HEK293T (cell line): ENCODE measurements around the gene TUBB4B.

ENCODE experiments used
- CTCF ChIA-PET: fragments of 350-600 bp; formaldehyde crosslinking; extraction: SDS; loops from one replicate; lab custom pipeline; 2021; ENCODE audit warnings: antibody characterized with exemption, inconsistent platforms; lab: Yijun Ruan, JAX
- POLR2A ChIA-PET: fragments of 350-600 bp; formaldehyde crosslinking; extraction: SDS; loops from one replicate; lab custom pipeline; 2020; ENCODE audit warnings: antibody characterized with exemption, inconsistent platforms; lab: Yijun Ruan, JAX
- DNase-seq: peaks from one replicate; pipeline ENCODE4 v3.0.0; 2012; ENCODE audit warnings: mixed read lengths; ENCODE audit errors: extremely low spot score
- ARNT ChIP-seq: fragments of 450-650 bp; IDR thresholded peaks from 2 replicates; pipeline ENCODE4 v1.6.1; 2017; ENCODE audit warnings: mild to moderate bottlenecking
- BHLHE40 ChIP-seq: fragments of 450-650 bp; IDR thresholded peaks from 2 replicates; pipeline ENCODE4 v1.6.1; 2016; ENCODE audit warnings: mild to moderate bottlenecking, moderate library complexity, borderline replicate concordance
- CTBP1 ChIP-seq: fragments of 450-650 bp; IDR thresholded peaks from 2 replicates; pipeline ENCODE4 v1.6.1; 2016; ENCODE audit warnings: borderline replicate concordance
- ELF4 ChIP-seq: fragments of 450-650 bp; IDR thresholded peaks from 2 replicates; pipeline ENCODE4 v1.6.1; 2017; ENCODE audit warnings: antibody characterized with exemption
- FOXA1 ChIP-seq: fragments of 450-650 bp; IDR thresholded peaks from 2 replicates; pipeline ENCODE4 v1.6.1; 2016; ENCODE audit warnings: mild to moderate bottlenecking
- FOXK2 ChIP-seq: fragments of 450-650 bp; IDR thresholded peaks from 2 replicates; pipeline ENCODE4 v1.6.1; 2016; ENCODE audit warnings: mild to moderate bottlenecking
- FOXM1 ChIP-seq: fragments of 450-650 bp; IDR thresholded peaks from 2 replicates; pipeline ENCODE4 v1.6.1; 2017; ENCODE audit warnings: mild to moderate bottlenecking, borderline replicate concordance
- HDGF ChIP-seq: fragments of 450-650 bp; IDR thresholded peaks from 2 replicates; pipeline ENCODE4 v1.6.1; 2017; ENCODE audit warnings: antibody characterized with exemption, borderline replicate concordance
- L3MBTL2 ChIP-seq: fragments of 450-650 bp; conservative IDR thresholded peaks from 2 replicates; pipeline ENCODE4 v1.6.1; 2016; ENCODE audit warnings: mild to moderate bottlenecking
- LEF1 ChIP-seq: fragments of 450-650 bp; IDR thresholded peaks from 2 replicates; pipeline ENCODE4 v1.6.1; 2017; ENCODE audit warnings: mild to moderate bottlenecking, borderline replicate concordance
- NFRKB ChIP-seq: fragments of 450-650 bp; IDR thresholded peaks from 2 replicates; pipeline ENCODE4 v1.6.1; 2016; ENCODE audit warnings: mild to moderate bottlenecking, moderate library complexity
- SP1 ChIP-seq: fragments of 450-650 bp; IDR thresholded peaks from 2 replicates; pipeline ENCODE4 v1.6.1; 2017
- SUZ12 ChIP-seq: fragments of 450-650 bp; IDR thresholded peaks from 2 replicates; pipeline ENCODE4 v1.6.1; 2016; ENCODE audit warnings: mild to moderate bottlenecking
- TARDBP ChIP-seq: fragments of 450-650 bp; IDR thresholded peaks from 2 replicates; pipeline ENCODE4 v1.6.1; 2016
- ZNF384 ChIP-seq: fragments of 450-650 bp; IDR thresholded peaks from 2 replicates; pipeline ENCODE4 v1.6.1; 2016
- TF ChIP-seq, protein P1 (sequence below): fragments of 450-650 bp; IDR thresholded peaks from 2 replicates; pipeline ENCODE4 v1.6.1; 2016

TUBB4B gene

DNA sequence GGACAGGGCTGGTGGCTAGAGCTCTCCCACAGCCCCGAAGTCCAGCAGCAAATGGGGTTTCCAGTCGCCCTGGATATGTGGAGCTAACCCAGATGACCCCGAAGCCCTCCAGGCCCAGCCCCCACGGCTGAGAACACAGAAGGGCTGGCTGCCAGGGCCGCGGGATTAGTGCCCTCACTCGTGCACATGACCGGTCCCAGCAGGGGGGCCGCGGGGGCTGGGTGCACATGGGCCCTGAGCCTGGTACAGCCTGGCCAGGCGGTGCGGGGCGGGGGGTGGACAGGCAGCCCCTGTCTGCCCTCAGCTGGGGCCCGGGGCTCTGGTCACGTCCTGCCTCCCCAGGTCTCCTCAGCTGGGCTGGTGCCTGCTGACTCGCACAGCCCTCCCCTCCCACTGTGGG is 46.7 kb upstream of the TUBB4B start:
- no peak for TF ChIP-seq LEF1
- no peak for TF ChIP-seq CTBP1
- no peak for TF ChIP-seq ELF4
- no peak for TF ChIP-seq SP1
- TF ChIP-seq, protein P1, sequence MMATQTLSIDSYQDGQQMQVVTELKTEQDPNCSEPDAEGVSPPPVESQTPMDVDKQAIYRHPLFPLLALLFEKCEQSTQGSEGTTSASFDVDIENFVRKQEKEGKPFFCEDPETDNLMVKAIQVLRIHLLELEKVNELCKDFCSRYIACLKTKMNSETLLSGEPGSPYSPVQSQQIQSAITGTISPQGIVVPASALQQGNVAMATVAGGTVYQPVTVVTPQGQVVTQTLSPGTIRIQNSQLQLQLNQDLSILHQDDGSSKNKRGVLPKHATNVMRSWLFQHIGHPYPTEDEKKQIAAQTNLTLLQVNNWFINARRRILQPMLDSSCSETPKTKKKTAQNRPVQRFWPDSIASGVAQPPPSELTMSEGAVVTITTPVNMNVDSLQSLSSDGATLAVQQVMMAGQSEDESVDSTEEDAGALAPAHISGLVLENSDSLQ: no peak
- TF ChIP-seq FOXM1: no peak
- TF ChIP-seq SUZ12: no peak
- TF ChIP-seq ZNF384: no peak
- no peak for TF ChIP-seq BHLHE40
- no peak for TF ChIP-seq HDGF
- TF ChIP-seq FOXA1: no peak
- no peak for TF ChIP-seq TARDBP
- no peak for TF ChIP-seq ARNT
- TF ChIP-seq FOXK2: no peak
- CTCF ChIA-PET: no interaction called here
- no peak for DNase-seq
- POLR2A ChIA-PET: interaction anchor here (0.9 to 1.6 kb wide), 5 partner anchors 21 to 65 kb away, joined by 3 to 9 read pairs (median 4); partner anchors contain the start of gene TUBB4B

- CTCF ChIA-PET: no interaction called here
- no peak for DNase-seq
- POLR2A ChIA-PET: interaction anchor here (0.9 to 1.6 kb wide), 6 partner anchors 10 to 65 kb away, joined by 3 to 9 read pairs (median 4); partner anchors contain the start of gene TUBB4B
- TF ChIP-seq FOXK2: no peak
- TF ChIP-seq, protein P1: no peak
- no peak for TF ChIP-seq TARDBP
- TF ChIP-seq ARNT: no peak
- TF ChIP-seq BHLHE40: no peak
- TF ChIP-seq ZNF384: no peak
- no peak for TF ChIP-seq LEF1
- no peak for TF ChIP-seq L3MBTL2
- no peak for TF ChIP-seq SP1
Observed at GRCh38 chr9:137194909-137195308, 46.2 kb upstream of the TUBB4B start.

GRCh38 chr9:137195525-137196220 is 45.4 kb upstream of the TUBB4B start:
- TF ChIP-seq FOXK2 (no peak), ELF4 (no peak), TARDBP (no peak), SUZ12 (no peak), ARNT (no peak), LEF1 (no peak), L3MBTL2 (no peak), HDGF (no peak), SP1 (no peak), FOXA1 (no peak), FOXM1 (no peak), NFRKB (no peak), CTBP1 (no peak), ZNF384 (no peak), BHLHE40 (no peak)
- TF ChIP-seq, protein P1: no peak
- POLR2A ChIA-PET: interaction anchor here (1.0 to 1.4 kb wide), 3 partner anchors 9 to 45 kb away, joined by 3 to 9 read pairs (median 4); partner anchors contain the start of gene TUBB4B
- DNase-seq: no peak
- CTCF ChIA-PET: no interaction called here

DNA sequence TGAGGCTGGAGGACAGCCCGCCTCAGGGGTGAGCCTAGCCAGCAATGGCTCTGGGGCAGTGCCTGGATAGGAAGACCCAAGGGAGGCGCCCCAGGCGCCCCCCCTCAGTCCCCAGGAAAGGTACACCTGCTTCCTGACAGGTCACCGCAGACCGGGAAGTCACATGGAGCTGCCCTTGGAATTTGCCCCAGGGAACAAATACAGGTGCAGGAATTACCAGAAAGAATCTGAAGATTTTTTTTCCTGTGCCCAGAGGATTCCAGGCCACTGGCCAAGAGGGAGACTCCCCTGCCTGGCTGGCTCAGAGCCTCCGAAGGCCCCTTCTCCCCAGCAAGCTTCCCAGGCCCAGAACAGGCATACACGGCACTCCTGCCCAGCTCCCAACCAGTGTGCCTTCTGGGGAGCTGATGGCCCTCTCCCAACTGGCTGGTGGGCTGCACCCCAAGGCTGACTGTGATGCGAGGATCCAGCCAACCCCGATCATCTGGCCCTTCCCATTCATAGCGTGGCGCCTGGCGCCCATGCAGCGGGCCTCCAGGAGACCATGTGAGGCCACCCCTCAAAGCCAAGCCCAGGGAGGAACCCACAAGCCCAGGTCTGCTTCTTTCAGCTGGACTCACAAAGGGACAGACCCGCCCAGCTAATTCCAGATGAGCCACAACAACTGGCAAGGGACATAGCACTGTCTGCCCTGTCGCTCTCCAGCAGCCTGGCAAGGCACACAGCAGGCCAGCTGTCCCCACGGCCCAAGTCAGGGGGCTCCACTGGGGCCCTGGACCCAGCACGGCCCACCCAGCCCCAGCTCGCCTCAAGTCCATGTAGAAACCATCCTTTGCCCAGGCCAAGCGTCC is 42.8 kb upstream of the TUBB4B start:
- TF ChIP-seq ELF4 (no peak), HDGF (no peak), LEF1 (no peak), NFRKB (no peak), FOXK2 (no peak), TARDBP (no peak), BHLHE40 (no peak), FOXM1 (no peak), SP1 (no peak), ARNT (no peak), SUZ12 (no peak), L3MBTL2 (no peak), FOXA1 (no peak), ZNF384 (no peak)
- TF ChIP-seq, protein P1: no peak
- ChIA-PET CTCF (interaction anchor here (0.8 to 1.1 kb wide), 2 partner anchors 21 to 69 kb away, joined by 3 read pairs; no protein-coding TSS in a partner anchor), POLR2A (interaction anchor here (0.9 to 3.4 kb wide), 5 partner anchors 9 to 60 kb away, joined by 3 to 19 read pairs (median 4); partner anchors contain the start of genes ANAPC2 and SSNA1)
- DNase-seq: no peak

DNA sequence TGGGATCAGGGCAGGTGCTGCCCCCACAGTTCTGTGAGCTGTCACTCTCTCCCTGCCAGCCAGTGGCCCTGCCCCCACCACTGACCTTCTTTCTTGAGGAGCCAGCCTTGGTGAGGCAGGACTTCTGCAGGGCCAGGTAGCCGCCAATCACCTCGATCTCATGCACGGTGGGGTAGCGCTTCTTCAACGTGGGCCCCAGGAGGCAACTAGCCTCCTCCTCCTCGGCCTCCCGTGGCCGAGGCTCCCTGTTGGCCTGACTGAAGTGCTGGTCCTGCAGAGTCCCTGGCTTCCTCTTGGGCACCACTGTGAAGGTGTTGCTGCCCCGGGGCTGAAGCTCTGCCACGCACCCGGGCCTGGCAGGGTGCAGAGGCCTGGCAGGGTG is 42.2 kb upstream of the TUBB4B start:
- POLR2A ChIA-PET: interaction anchor here (0.9 to 3.4 kb wide), 6 partner anchors 10 to 69 kb away, joined by 3 to 19 read pairs (median 4); partner anchors contain the start of genes ANAPC2 and SSNA1
- no peak for TF ChIP-seq LEF1
- TF ChIP-seq TARDBP: no peak
- no peak for DNase-seq
- CTCF ChIA-PET: interaction anchor here (0.6 to 0.8 kb wide), 2 partner anchors 10 to 22 kb away, joined by 3 read pairs; no protein-coding TSS in a partner anchor
